DMS 273 treated with DMSO at 0.1 percent for 48 hours (cell line): ENCODE data around the gene PLTP.

Experiments used
- DNase-seq: peaks from one replicate; lab custom pipeline; 2025; lab: John Stamatoyannopoulos, UW

The PLTP gene

GRCh38 chr20:45873409-45874103, 38.4 kb downstream of the PLTP start:
- no peak for DNase-seq

- DNase-seq = no peak
Measured at GRCh38 chr20:45872626-45873025, 39.3 kb downstream of the PLTP start.

GRCh38 chr20:45867819-45868176, 44.2 kb downstream of the PLTP start:
- DNase-seq = no peak

- no peak for DNase-seq
Measured at GRCh38 chr20:45867136-45867818, 44.7 kb downstream of the PLTP start.

- DNase-seq = no peak
Measured at GRCh38 chr20:45866454-45866853, 45.5 kb downstream of the PLTP start.

- no peak for DNase-seq
Measured at GRCh38 chr20:45863543-45864470, 48.1 kb downstream of the PLTP start.

- DNase-seq = no peak
Measured at GRCh38 chr20:45861221-45862075, 50.5 kb downstream of the PLTP start.

- no peak for DNase-seq
Measured at GRCh38 chr20:45860560-45861220, 51.3 kb downstream of the PLTP start.

GRCh38 chr20:45859916-45860315, 52.0 kb downstream of the PLTP start:
- no peak for DNase-seq

- no peak for DNase-seq
Measured at GRCh38 chr20:45857882-45858216, 54.1 kb downstream of the PLTP start.

GRCh38 chr20:45857114-45857881, 54.7 kb downstream of the PLTP start, which contains the start of the genes ACOT8 and ZSWIM3:
Gene ACOT8 (minus strand): TSS chr20:45857392. CDS start chr20:45857315, 77 bp downstream.
Gene ZSWIM3 (plus strand): TSS chr20:45857614. CDS start chr20:45857826, 212 bp downstream.
- DNase-seq = peak; percentile 99

- DNase-seq = no peak
Measured at GRCh38 chr20:45853484-45853883, 58.5 kb downstream of the PLTP start.

GRCh38 chr20:45852326-45852725, 59.6 kb downstream of the PLTP start:
- no peak for DNase-seq

- no peak for DNase-seq
Measured at GRCh38 chr20:45851501-45851900, 60.5 kb downstream of the PLTP start.

GRCh38 chr20:45850926-45851325, 61.0 kb downstream of the PLTP start:
- no peak for DNase-seq

- no peak for DNase-seq
Measured at GRCh38 chr20:45850238-45850637, 61.7 kb downstream of the PLTP start.

- no peak for DNase-seq
Measured at GRCh38 chr20:45848969-45849582, 62.9 kb downstream of the PLTP start.
